ENCODE results near the gene TECR.

The TECR gene

DNA sequence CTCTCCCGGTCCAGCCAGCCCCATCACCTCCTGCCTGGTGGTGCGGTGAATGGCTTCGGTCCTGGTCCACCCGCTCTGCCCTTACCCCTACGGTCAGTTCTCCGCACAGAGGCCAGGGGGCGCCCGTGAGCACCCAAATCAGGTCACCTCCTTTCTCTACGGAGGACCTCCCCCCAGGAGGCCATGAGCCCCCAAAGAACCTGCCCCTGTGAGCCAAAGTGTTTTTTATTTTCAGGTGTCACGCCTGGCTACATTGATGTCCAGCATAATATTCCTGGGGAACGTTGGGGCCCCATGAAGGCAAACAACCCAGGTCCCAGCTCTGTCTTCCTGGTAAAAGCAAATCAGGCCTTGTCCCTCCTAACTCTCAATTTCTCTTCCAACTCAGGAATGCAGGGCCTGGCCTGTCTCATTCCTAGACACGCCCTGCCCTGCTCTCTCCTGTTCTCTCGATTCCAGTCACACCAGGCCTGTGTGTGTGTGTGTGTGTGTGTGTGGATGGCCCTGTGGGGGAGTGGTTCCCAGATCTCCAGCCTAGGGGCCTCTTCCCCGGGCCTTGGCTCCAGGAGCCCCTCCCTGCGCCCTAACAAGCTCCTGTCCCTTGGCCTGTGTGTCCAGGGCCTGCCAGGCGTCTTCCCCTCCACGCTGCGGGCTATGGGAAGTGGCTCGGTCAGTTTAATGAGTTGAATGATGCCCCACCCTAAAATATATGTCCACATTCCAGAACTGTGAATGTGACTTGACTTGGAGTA lies 23.7 kb upstream of the TECR start:
- H3K36me3 ChIP-seq (replicated peaks in 1 of 2; ENCODE audit: control insufficient read depth in 2 of 2, insufficient read depth in 2 of 2, low read length in 2 of 2): no peaks in the 10 kb centered on the region
- no peak overlapping the region for H2AK5ac ChIP-seq (ENCODE audit: low read depth, low read length)
- no CpG with 5 or more reads among the region's 19 CpGs for whole genome bisulfite sequencing, 2 donors (ENCODE audit: extremely low coverage in 2 of 2, insufficient read length in 2 of 2, insufficient replicate concordance in 1 of 2)
- no peak overlapping the region for H3K4me2 ChIP-seq (ENCODE audit: insufficient read depth, low read length, poor library complexity, severe bottlenecking)
- no peak overlapping the region for H3K14ac ChIP-seq (ENCODE audit: low read length)
- DNase-seq (ENCODE audit: low spot score): no peak
- no peak overlapping the region for H2BK120ac ChIP-seq (ENCODE audit: low read depth, low read length)
- H4K8ac ChIP-seq (ENCODE audit: low read depth, low read length): peak overlapping the region; percentile 53
- H2BK5ac ChIP-seq (ENCODE audit: low read length): no peak overlapping the region
- no peaks in the 10 kb centered on the region for H3K4me1 ChIP-seq (ENCODE audit: control insufficient read depth in 2 of 2, insufficient read depth in 1 of 2, low read depth in 1 of 2, low read length in 2 of 2)
- no peak overlapping the region for H4K91ac ChIP-seq (ENCODE audit: low read depth, low read length, poor library complexity)
- no peak overlapping the region for H2BK12ac ChIP-seq (ENCODE audit: low read length)
- H3K23ac ChIP-seq (ENCODE audit: low read depth, low read length, poor library complexity): no peak overlapping the region
- H3K27me3 ChIP-seq (ENCODE audit: control insufficient read depth in 3 of 3, insufficient read depth in 3 of 3, low read depth in 1 of 3, low read length in 3 of 3): peaks cover 0 to 3% (median 0%) of the 10 kb centered on the region in 3 experiments
- H3K9me3 ChIP-seq (replicated peaks in 1 of 2; ENCODE audit: control insufficient read depth in 2 of 2, insufficient read depth in 1 of 2, low read depth in 1 of 2, low read length in 2 of 2): no peaks in the 10 kb centered on the region
- H3K4ac ChIP-seq (ENCODE audit: low read length): no peak overlapping the region
- H3K79me1 ChIP-seq (ENCODE audit: low read depth, low read length): no peaks in the 10 kb centered on the region
- H2BK15ac ChIP-seq (ENCODE audit: low read length): no peak overlapping the region
- H3K18ac ChIP-seq (ENCODE audit: low read length): peak overlapping the region; percentile 0
- no peak overlapping the region for H3K4me3 ChIP-seq (ENCODE audit: low read length in 2 of 2)
- H3K27ac ChIP-seq (replicated peaks; ENCODE audit: low read length): peak overlapping the region; percentile 46
- H3K9ac ChIP-seq (ENCODE audit: low read depth, low read length, poor library complexity): no peak overlapping the region
- H2AFZ ChIP-seq (ENCODE audit: low read length): peak overlapping the region; percentile 74

DNA sequence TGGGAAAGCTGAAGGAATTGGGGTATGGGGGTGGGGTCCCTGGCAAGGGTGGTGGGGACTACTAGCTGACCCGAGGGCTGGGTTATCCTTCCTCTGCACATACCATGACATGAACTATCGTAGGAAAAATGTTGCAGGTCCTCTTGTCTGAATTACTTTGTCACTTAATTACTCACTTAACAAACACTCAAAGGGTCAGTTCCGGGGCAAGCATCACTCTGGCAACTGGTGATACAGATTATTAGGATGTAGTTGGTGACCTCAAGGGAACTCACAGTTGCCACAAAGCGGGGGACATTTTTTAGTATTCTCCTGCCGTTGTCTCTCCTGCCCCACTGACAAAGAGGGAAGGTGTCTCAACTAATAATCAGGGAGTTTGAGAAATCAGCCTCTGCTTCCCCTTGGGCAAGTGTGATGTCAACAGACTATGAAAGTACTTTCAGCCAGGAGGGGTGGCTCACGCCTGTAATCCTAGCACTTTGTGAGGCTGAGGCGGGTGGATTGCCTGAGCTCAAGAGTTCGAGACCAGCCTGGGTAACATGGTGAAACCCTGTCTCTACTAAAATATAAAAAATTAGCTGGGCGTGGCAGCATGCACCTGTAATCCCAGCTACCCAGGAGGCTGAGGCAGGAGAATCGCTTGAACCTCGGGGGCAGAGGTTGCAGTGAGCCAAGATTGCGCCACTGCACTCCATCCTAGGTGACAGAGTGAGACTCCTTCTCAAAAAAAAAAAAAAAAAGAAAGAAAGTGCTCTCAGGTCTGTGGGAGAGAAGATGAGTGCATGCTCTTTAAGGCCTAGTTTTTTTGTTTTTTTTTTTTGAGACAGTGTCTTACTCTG lies 21.5 kb upstream of the TECR start:
- no peak overlapping the region for H3K4ac ChIP-seq (ENCODE audit: low read length)
- no peak overlapping the region for H4K91ac ChIP-seq (ENCODE audit: low read depth, low read length, poor library complexity)
- DNase-seq (ENCODE audit: low spot score): no peak
- no peak overlapping the region for H2BK5ac ChIP-seq (ENCODE audit: low read length)
- H2BK15ac ChIP-seq (ENCODE audit: low read length): no peak overlapping the region
- H2BK120ac ChIP-seq (ENCODE audit: low read depth, low read length): no peak overlapping the region
- peaks cover 0 to 2% of the 10 kb centered on the region in 2 donors for H3K36me3 ChIP-seq (replicated peaks in 1 of 2; ENCODE audit: control insufficient read depth in 2 of 2, insufficient read depth in 2 of 2, low read length in 2 of 2)
- H2AK5ac ChIP-seq (ENCODE audit: low read depth, low read length): no peak overlapping the region
- no peak overlapping the region for H3K9ac ChIP-seq (ENCODE audit: low read depth, low read length, poor library complexity)
- no peak overlapping the region for H2BK12ac ChIP-seq (ENCODE audit: low read length)
- H2AFZ ChIP-seq (ENCODE audit: low read length): no peak overlapping the region
- no peak overlapping the region for H3K18ac ChIP-seq (ENCODE audit: low read length)
- H3K9me3 ChIP-seq (replicated peaks in 1 of 2; ENCODE audit: control insufficient read depth in 2 of 2, insufficient read depth in 1 of 2, low read depth in 1 of 2, low read length in 2 of 2): no peaks in the 10 kb centered on the region
- no CpG with 5 or more reads among the region's 12 CpGs for WGBS, 2 donors (ENCODE audit: extremely low coverage in 2 of 2, insufficient read length in 2 of 2, insufficient replicate concordance in 1 of 2)
- no peak overlapping the region for H3K4me3 ChIP-seq (ENCODE audit: low read length in 2 of 2)
- no peaks in the 10 kb centered on the region for H3K27me3 ChIP-seq (ENCODE audit: control insufficient read depth in 3 of 3, insufficient read depth in 3 of 3, low read depth in 1 of 3, low read length in 3 of 3)
- H4K8ac ChIP-seq (ENCODE audit: low read depth, low read length): no peak overlapping the region
- H3K79me1 ChIP-seq (ENCODE audit: low read depth, low read length): no peaks in the 10 kb centered on the region
- H3K4me2 ChIP-seq (ENCODE audit: insufficient read depth, low read length, poor library complexity, severe bottlenecking): no peak overlapping the region
- no peak overlapping the region for H3K23ac ChIP-seq (ENCODE audit: low read depth, low read length, poor library complexity)
- H3K4me1 ChIP-seq (ENCODE audit: control insufficient read depth in 2 of 2, insufficient read depth in 1 of 2, low read depth in 1 of 2, low read length in 2 of 2): no peaks in the 10 kb centered on the region
- H3K14ac ChIP-seq (ENCODE audit: low read length): no peak overlapping the region
- H3K27ac ChIP-seq (replicated peaks; ENCODE audit: low read length): no peak overlapping the region

DNA sequence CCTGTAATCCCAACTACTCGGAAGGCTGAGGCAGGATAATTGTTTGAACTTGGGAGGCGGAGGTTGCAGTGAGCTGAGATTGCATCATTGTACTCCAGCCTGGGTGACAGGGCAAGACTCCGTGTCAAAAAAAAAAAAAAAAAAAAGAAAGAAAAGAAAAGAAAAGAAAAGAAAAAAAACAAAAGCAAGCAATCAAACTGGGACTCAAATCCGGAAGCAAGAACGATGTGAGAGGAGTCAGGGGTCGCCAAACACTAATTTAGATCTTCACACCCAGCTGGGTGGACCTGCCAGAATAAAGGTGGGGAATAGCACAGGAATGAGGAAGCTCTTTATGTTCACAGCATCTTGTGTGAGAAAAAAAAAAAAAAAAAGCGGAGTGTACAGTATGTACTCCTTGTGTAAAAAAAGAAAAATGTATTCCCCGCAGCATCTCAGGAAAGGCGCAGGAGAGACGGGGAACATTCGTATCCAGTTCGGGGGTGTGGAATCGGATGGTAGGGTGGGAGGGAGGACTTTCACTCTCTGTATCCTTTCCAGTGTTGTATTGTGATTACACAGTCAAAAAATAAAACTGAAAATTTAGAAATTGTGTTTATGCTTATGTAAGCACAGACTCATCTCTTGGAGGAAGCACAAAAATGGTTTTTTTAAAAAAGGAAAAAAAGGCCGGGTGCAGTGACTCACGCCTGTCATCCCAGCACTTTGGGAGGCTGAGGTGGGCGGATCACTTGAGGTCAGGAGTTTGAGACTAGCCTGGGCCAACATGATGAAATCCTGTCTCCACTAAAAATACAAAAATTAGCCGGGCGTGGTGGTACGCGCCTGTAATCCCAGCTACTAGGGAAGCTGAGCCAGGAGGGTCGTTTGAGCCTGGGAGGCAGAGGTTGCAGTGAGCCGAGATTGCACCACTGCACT lies 18.8 kb upstream of the TECR start:
- Histone ChIP-seq H2BK12ac (ENCODE audit: low read length) (no peak overlapping the region), H4K91ac (ENCODE audit: low read depth, low read length, poor library complexity) (no peak overlapping the region), H3K23ac (ENCODE audit: low read depth, low read length, poor library complexity) (no peak overlapping the region), H3K18ac (ENCODE audit: low read length) (no peak overlapping the region), H2BK120ac (ENCODE audit: low read depth, low read length) (no peak overlapping the region), H3K9ac (ENCODE audit: low read depth, low read length, poor library complexity) (no peak overlapping the region), H3K36me3 (replicated peaks in 1 of 2; ENCODE audit: control insufficient read depth in 2 of 2, insufficient read depth in 2 of 2, low read length in 2 of 2) (peaks cover 14 to 29% of the 10 kb centered on the region in 2 donors), H3K4ac (ENCODE audit: low read length) (no peak overlapping the region), H3K4me3 (ENCODE audit: low read length in 2 of 2) (no peak overlapping the region), H2AK5ac (ENCODE audit: low read depth, low read length) (no peak overlapping the region), H3K27ac (replicated peaks; ENCODE audit: low read length) (no peak overlapping the region), H4K8ac (ENCODE audit: low read depth, low read length) (no peak overlapping the region), H3K14ac (ENCODE audit: low read length) (no peak overlapping the region), H3K4me1 (ENCODE audit: control insufficient read depth in 2 of 2, insufficient read depth in 1 of 2, low read depth in 1 of 2, low read length in 2 of 2) (no peaks in the 10 kb centered on the region), H3K4me2 (ENCODE audit: insufficient read depth, low read length, poor library complexity, severe bottlenecking) (no peak overlapping the region), H2BK15ac (ENCODE audit: low read length) (no peak overlapping the region), H2AFZ (ENCODE audit: low read length) (no peak overlapping the region), H3K79me1 (ENCODE audit: low read depth, low read length) (no peaks in the 10 kb centered on the region), H3K9me3 (replicated peaks in 1 of 2; ENCODE audit: control insufficient read depth in 2 of 2, insufficient read depth in 1 of 2, low read depth in 1 of 2, low read length in 2 of 2) (no peaks in the 10 kb centered on the region), H2BK5ac (ENCODE audit: low read length) (no peak overlapping the region), H3K27me3 (ENCODE audit: control insufficient read depth in 3 of 3, insufficient read depth in 3 of 3, low read depth in 1 of 3, low read length in 3 of 3) (no peaks in the 10 kb centered on the region)
- no peak for DNase-seq (ENCODE audit: low spot score)
- WGBS, 2 donors (ENCODE audit: extremely low coverage in 2 of 2, insufficient read length in 2 of 2, insufficient replicate concordance in 1 of 2): no CpG with 5 or more reads among the region's 22 CpGs
